Adrenal gland (tissue), 12 donors: ENCODE measurements around the gene DLEU7. TPM values are rescaled to one million over a fixed set of nuclear protein-coding genes. Genes with fewer than 3 reads are reported as not detected.

Source experiments
- DNase-seq, 7 donors: peaks; one replicate each; pipeline ENCODE4 v3.0.0-alpha.2; 2019 to 2020
- H3K27ac ChIP-seq, 5 donors: fragments of 200-600 bp; sonication (generic) in 4 of 5; 1 replicate in 3 of 5; 2 replicates in 2 of 5; pipeline versions ENCODE4 v1.5.1 to v1.8.0; 2016 to 2020; ENCODE audit warnings: mild to moderate bottlenecking in 1 of 5
- H3K27me3 ChIP-seq: fragments of 200-600 bp; 2 replicates; pipeline ENCODE4 v1.8.0; 2021
- H3K36me3 ChIP-seq, 2 donors: fragments of 200-600 bp; replicated peaks in 1 of 2; 1 replicate in 1 of 2; 2 replicates in 1 of 2; pipeline versions ENCODE4 v1.5.1 to v1.8.0; 2018 to 2022
- H3K4me1 ChIP-seq, 2 donors: fragments of 200-600 bp; replicated peaks in 1 of 2; 1 replicate in 1 of 2; 2 replicates in 1 of 2; pipeline versions ENCODE4 v1.5.1 to v1.8.0; 2018 to 2021
- H3K4me3 ChIP-seq, 4 donors: fragments of 200-600 bp; sonication (generic) in 3 of 4; one replicate each; pipeline ENCODE4 v1.5.1; 2016 to 2018
- H3K9me3 ChIP-seq, 3 donors: fragments of 200-600 bp; sonication (generic) in 1 of 3; replicated peaks in 1 of 3; 1 replicate in 2 of 3; 2 replicates in 1 of 3; pipeline versions ENCODE4 v1.5.1 to v1.8.0; 2016 to 2021
- CTCF ChIP-seq, 6 experiments: fragments of 450-650 bp in 4 of 6; fragments of 200-600 bp in 2 of 6; sonication (generic) in 1 of 6; IDR thresholded peaks; 1 replicate in 5 of 6; 2 replicates in 1 of 6; pipeline versions ENCODE4 v1.5.1 to v1.8.0; 2016 to 2021; ENCODE audit warnings: antibody characterized with exemption in 6 of 6, mild to moderate bottlenecking in 2 of 6, moderate library complexity in 1 of 6
- POLR2A ChIP-seq, 2 donors: fragments of 450-650 bp; IDR thresholded peaks; one replicate each; pipeline ENCODE4 v1.6.1; 2017; ENCODE audit warnings: antibody characterized with exemption in 2 of 2, mild to moderate bottlenecking in 2 of 2, moderate library complexity in 1 of 2
- WGBS, 4 donors: extraction: QIAGEN DNeasy Blood & Tissue Kit in 2 of 4; methylation state at CpG; one replicate each; pipeline versions ENCODE4 v1.1.5 to v1.1.7; 2013 to 2017; 5-methylcytosine and 5-hydroxymethylcytosine counted together
- intact Hi-C, 2 donors: fragments of 100-400 bp; cut with DNase I; formaldehyde crosslinking; loops; one replicate each; pipeline versions ENCODE4 v1.14.1 to v1.15.0; 2022 to 2023
- polyA plus RNA-seq, 3 donors: library from polyadenylated mRNA; stranded (reverse); fragments of 200-250 nt in 2 of 3; fragments of 350-450 nt in 1 of 3; fragmentation: Illumina TruSeq in 1 of 3; extraction: RNeasy Lipid Tissue Mini Kit (QIAGEN cat#74804) in 1 of 3; gene quantifications; one replicate each; pipeline ENCODE4 v1.2.3, GENCODE V29; 2013 to 2014
- total RNA-seq, 9 donors: library from RNA; depleted of rRNA in 4 of 9; stranded (reverse); fragments of >200 nt in 4 of 9; fragments of 120-200 nt in 1 of 9; fragmentation: NEBNext Ultra II Directional in 1 of 9; extraction: Animal tissue kit (Norgen Biotek cat#: 25700) in 1 of 9; gene quantifications; one replicate each; pipeline versions ENCODE4 v1.1.0 to v1.2.4, GENCODE V29; 2013 to 2023
- donor health status: healthy with polysubstance abuse.
- donor health status: Bipolar disorder and iron deficiency.
- donor health status: DM: yes; HTN: yes; CAD: no.
- donor health status: DM: no; HTN: no; CAD: no.
- donor health status: DM: no; HTN: no; CAD: no.
- donor health status: DM: yes; HTN: yes; CAD: no.

Gene DLEU7
- total and polyA plus RNA-seq, 12 donors = 0.24 to 2.2 (median 0.50) TPM

DNA sequence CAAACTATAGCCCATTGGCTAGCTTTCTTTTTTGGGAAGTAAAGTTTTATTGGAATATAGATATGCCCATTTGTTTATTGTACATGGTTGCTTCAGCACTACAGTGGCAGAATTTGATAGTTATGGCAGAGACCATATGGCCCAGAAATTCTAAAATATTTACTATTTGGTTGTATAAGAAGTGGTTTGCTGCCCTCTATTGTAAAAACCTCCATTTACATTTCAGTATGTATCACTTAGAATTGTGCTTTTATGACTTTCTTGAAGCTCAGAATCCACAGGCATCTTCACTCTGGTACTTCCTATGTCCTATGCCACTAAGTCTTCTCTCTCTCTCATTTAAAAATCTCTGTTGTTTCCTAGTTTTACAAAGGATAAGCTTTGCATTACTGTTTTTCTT is 37.7 kb downstream of the DLEU7 start:
- no peak for TF ChIP-seq CTCF (IDR thresholded peaks at IDR 0.05)
- no peak for TF ChIP-seq POLR2A (IDR thresholded peaks at IDR 0.05)

GRCh38 chr13:50801087-50801931 is 42.2 kb downstream of the DLEU7 start:
- H3K4me3 ChIP-seq = no peak overlapping the region
- 40 to 50% (median 43%) methylated on average over 13 of the region's 13 CpGs for WGBS, 4 donors

More for the DNA sequence above, 37.7 kb downstream of the DLEU7 start:
- intact Hi-C loops = loop anchor here in 1 of 2 donors (10.0 kb wide), 1 partner anchor 271 kb away; no protein-coding TSS in a partner anchor
- Histone ChIP-seq H3K27me3 (no peaks in the 10 kb centered on the region), H3K9me3 (no peaks in the 10 kb centered on the region), H3K36me3 (no peaks in the 10 kb centered on the region), H3K27ac (no peak overlapping the region), H3K4me3 (no peak overlapping the region), H3K4me1 (no peaks in the 10 kb centered on the region)
- no peak for DNase-seq

DNA sequence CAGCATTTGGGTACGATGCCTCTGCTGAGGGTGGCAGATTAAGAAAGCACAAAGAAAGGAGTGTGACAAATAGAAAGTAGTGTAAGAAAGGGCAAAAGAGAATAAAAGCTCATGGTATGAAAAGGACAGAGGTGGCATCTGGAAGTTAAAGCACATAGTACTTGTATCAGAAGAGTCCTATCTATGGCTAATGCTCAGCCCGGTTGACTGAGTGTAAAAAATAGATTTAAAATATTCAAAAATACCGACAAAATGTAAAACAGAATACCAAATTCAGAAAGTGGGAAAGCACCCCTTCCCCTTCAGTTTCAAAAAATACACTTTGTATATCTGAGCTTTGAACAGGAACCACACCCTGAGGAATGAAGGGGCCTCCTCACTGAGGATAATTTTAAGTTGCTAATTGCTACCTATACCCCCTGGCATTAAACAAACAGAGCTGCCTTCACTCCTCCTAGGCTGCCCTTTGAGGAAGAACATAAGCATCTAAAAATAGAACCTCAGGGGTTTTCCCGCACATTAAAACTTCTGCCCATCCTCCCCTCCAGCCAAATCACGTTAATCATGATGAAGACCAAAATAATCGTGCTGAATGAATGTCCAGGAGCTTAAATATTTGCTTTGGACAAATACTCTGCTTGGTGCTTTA is 43.3 kb downstream of the DLEU7 start:
- 65 to 74% (median 68%) methylated on average over 6 of the region's 6 CpGs for WGBS, 4 donors
- Histone ChIP-seq H3K27me3 (no peaks in the 10 kb centered on the region), H3K36me3 (no peaks in the 10 kb centered on the region), H3K4me3 (no peak overlapping the region), H3K27ac (no peak overlapping the region), H3K4me1 (no peaks in the 10 kb centered on the region), H3K9me3 (no peaks in the 10 kb centered on the region)
- no peak for DNase-seq
- TF ChIP-seq CTCF (IDR thresholded peaks at IDR 0.05) (no peak), POLR2A (IDR thresholded peaks at IDR 0.05) (no peak)
- intact Hi-C loops = loop anchor here in 1 of 2 donors (10.0 kb wide), 1 partner anchor 265 kb away; no protein-coding TSS in a partner anchor

More at GRCh38 chr13:50801087-50801931, 42.2 kb downstream of the DLEU7 start:
- no peaks in the 10 kb centered on the region for H3K27me3 ChIP-seq
- no peaks in the 10 kb centered on the region for H3K4me1 ChIP-seq
- H3K36me3 ChIP-seq = no peaks in the 10 kb centered on the region
- TF ChIP-seq CTCF (IDR thresholded peaks at IDR 0.05) (peak; percentile 59 to 87 (median 78)), POLR2A (IDR thresholded peaks at IDR 0.05) (no peak)
- no peak overlapping the region for H3K27ac ChIP-seq
- H3K9me3 ChIP-seq = no peaks in the 10 kb centered on the region
- intact Hi-C loops = loop anchor here in 1 of 2 donors (10.0 kb wide), 1 partner anchor 267 kb away; no protein-coding TSS in a partner anchor
- DNase-seq = peak; percentile 48 to 82 (median 67)

DNA sequence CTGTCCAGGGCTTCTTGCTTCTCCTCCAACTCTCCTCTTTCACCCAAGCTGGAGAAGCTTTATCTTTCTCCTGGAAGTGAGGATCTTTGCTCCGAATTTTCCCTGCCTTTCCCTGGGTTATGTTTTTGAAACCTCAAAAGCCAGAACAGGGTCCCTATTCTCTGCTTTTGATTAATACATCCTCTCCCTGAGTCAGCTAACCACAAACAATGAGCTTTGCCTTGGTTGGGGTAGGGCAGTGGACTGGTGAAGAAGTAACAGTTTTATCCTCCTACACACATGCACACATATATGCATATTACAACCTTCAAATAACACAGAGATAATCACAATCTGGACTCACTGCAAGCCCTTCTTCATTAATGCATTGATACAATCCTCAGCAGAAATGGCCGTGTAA is 44.6 kb downstream of the DLEU7 start:
- no peaks in the 10 kb centered on the region for H3K4me1 ChIP-seq
- TF ChIP-seq POLR2A (IDR thresholded peaks at IDR 0.05) = no peak
- TF ChIP-seq CTCF (IDR thresholded peaks at IDR 0.05) = no peak
- intact Hi-C loops = loop anchor here in 1 of 2 donors (10.0 kb wide), 1 partner anchor 824 kb away; no protein-coding TSS in a partner anchor
- WGBS, 4 donors = 76 to 88% (median 84%) methylated on average over 2 of the region's 2 CpGs
- H3K27me3 ChIP-seq = no peaks in the 10 kb centered on the region
- H3K4me3 ChIP-seq = no peak overlapping the region
- no peaks in the 10 kb centered on the region for H3K9me3 ChIP-seq
- H3K27ac ChIP-seq = no peak overlapping the region
- H3K36me3 ChIP-seq = no peaks in the 10 kb centered on the region
- DNase-seq = no peak
